Hematopoietic multipotent progenitor cell treated with erythropoietin and hydrocortisone succinate and interleukin-3 and kit ligand, for 15 days (in vitro differentiated cells): ENCODE data around the gene PPP1R1C.
"Not testable (repeated sequence)": the region's sequence is repeated elsewhere in the genome, so short reads cannot be mapped to it uniquely, and the experiment has no call there.

Experiments
- DNase-seq: peaks from one replicate; pipeline ENCODE4 v3.0.0-alpha.2; 2015; ENCODE audit warnings: low spot score

PPP1R1C gene

DNA sequence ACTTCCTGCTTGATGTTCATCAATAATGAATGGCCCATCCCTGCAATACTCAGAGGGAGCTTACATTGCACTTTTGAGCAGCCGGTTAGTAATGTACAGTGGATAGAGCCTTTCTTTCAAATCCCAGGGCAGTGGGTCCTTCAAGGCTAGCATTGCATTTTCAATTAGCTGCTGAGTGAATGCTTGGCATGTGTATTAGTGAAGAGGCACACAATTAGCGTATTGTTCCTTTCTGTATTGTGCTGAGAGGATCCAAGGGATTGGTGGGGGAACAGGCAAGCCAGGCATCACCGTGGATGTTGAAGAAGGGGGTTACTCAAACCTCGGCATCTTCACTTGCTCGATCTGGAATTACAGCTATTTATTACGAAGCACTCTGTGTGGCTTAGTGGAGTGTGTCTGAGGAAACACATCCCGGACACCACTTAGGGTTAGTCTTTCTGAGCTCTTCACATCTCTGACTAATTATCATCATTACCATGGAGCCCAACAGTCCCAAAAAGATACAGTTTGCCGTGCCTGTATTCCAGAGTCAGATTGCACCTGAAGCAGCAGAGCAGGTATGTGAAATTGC is at the start of gene PPP1R1C:
TSS of gene PPP1R1C (plus strand) at position 222 of the 574 bp plus-strand sequence. CDS start at position 480, 258 bp downstream.
- no peak for DNase-seq

DNA sequence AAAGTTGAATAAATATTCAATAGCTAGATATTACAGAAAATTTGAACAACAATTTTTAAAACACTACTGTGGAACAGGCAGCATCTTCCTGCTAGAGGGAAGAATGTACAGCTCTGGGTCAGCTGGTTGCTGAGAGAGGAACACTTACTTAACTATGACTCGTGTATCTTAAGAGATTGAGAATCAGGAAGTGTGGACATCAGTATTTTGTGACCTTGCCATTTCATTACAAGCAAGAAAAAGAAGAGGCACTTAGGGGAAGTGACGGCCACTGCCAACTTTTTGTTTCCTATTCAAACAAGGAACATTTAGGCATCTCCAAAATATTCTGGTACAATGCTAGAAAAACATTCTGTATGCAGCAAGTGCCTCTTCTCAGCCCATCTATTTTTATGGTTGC is 48.2 kb upstream of the PPP1R1C start:
- DNase-seq, result no peak

GRCh38 chr2:181943411-181944124 is 42.1 kb upstream of the PPP1R1C start:
- no peak for DNase-seq

- no peak for DNase-seq
Observed at GRCh38 chr2:181944164-181944913, 41.3 kb upstream of the PPP1R1C start.

GRCh38 chr2:181944914-181945291 is 40.8 kb upstream of the PPP1R1C start:
- no peak for DNase-seq

- no peak for DNase-seq
Observed at GRCh38 chr2:181946444-181947127, 39.1 kb upstream of the PPP1R1C start.

DNA sequence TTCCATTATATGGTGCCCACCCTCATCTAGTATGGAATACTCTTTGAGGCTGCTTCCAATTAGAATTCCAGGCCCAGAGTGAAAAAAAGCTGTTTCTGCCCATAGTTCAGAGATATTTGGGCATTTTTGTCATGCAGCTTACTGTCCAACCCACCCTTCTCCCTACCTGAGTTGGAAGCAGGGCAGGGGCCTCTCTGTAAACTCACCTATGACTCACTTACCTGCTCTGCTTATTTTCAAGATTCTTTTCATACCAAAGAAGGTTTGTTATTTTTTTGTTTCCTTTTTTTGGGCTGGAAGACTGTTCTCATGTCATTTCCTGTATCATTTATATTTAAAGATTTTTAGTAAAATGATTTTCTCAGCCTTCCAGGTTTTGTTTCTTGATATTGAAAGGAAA is 38.4 kb upstream of the PPP1R1C start:
- DNase-seq, result no peak

DNA sequence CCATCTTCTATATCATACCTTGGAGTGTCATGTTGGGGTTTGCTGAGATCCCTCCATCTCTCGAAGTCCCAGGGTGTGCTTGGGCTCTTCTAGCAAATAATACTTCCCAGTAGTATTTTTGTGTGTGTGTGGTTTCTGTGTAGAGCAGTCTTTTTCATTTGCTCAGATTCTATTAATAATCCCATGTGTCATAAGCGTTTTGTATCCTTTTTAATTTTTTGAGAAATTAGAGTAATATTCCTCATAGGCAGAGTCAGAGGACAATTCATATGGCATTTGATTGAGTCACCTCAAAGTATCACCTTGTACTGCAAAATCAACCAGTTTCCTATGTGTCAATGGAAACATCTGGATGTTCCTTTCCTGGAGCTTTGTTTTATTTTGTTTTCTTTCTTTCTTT is 37.4 kb upstream of the PPP1R1C start:
- DNase-seq, result no peak

DNA sequence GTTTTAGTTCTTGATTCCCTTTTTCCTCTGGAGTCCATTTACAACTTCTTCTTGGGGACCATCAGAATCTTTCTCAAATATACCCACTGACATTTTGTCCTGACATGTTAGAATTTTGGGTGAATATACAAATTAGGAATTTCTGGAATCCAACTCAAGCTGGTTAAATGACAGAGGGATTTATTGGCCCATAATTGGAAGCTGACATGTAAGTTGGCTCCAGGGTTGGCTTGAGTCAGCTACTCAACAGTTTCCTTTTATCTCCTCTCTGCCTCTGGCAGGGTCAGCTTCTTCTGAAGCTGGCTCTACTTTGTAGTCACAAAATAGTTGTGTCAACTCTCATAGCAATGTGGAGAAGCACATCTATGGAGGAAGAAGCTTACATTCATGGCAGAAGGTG is 36.6 kb upstream of the PPP1R1C start:
- no peak for DNase-seq

DNA sequence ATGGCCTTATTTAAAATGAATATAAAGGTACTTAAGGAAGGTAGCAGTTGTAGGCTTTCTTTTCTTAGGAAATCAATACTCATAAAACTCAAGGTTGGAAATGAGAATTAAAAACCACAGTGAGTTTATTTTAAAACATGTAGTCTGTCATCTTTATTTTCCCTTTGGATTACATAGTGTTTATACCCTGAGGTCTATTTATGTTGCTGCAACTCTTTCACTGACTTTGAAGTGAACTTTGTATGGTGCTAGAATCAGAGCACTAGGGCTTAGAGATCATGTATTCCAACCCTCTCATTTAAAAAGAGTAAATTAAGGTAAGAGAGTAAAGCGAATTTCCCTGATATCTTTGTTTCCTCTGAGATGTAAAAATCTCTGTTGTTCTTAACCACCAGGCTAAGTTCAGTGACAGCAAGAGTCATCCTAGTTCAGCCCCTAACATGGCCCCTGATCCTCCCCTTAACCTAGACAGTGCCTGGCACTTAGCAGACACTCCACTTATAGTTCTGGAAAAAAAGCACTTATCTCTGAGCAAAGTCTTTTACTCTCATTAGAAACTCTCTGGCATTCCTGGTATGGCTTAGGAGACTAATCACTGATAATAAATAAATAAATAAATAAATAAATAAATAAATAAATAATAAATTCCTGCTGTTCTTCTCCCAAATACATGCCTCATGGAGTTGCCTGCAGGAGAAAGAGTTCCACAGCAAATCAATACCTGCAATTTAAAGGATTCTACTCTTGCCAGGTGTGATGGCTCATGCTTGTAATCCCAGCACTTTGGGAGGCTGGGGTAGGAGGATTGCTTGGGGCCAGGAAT is 33.0 kb upstream of the PPP1R1C start:
- no peak for DNase-seq

DNA sequence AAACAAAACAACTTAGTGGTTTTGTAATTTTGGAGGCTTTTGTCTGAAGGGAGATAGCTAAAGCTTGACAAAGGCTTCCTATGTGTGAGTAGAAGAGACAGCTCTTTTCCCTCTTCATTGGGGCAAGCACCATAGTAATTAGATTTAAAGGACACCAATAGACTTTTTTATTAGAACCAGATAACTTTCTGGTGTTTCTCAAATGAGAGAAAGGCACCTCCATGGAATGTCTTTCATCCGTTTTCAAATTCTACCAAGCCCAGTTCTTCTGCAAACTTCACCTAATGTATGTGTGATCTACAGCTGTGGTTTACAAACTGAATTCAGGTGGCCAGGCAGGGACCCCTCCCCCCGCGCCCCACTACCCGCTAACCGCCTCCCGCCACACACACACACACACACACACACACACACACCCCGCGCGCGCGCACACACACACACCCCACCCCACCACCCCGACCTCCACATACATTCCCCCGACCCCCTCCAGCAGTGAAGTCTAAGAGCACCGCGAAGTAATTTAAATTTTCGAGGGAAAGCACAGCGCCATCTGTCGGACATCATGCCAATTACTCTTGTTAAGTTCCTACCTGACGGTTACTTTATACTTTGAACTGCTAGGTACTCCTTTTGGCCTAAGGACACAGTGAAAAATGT is 31.6 kb upstream of the PPP1R1C start:
- DNase-seq, result peak; percentile 58

- no peak for DNase-seq
Observed at GRCh38 chr2:181954538-181954883, 31.1 kb upstream of the PPP1R1C start.

DNA sequence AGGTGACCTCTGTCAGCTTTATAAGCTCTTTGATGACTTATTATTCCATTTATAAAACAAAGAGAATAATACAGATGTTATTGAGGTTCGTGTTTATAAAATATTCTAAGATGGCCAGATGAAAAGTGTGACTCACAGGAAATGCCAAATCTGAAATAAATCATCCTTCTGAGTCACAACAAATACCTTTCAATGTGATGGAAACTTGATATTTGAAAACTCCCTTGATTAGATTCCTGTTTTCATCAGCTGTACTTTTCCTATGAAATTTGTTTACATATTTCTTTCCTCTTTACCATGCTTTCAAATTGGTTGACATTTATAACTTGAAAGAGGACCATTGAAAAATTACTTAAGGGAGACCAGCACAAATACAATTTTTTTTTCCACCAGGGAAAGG is 30.6 kb upstream of the PPP1R1C start:
- no peak for DNase-seq

DNA sequence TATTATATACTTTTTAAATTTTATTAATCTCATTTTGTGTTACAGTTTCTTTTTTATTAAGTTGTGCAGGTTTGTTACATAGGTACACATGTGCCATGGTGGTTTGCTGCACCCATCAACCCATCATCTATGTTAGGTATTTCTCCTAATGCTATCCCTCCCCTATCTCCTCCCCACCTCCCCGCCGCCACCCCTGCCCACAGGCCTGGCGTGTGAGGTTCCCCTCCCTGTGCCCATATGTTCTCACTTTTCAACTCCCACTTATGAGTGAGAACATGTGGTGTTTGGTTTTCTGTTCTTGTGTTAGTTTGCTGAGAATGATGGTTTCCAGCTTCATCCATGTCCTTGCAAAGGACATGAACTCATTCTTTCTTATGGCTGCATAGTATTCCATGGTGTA is 29.8 kb upstream of the PPP1R1C start:
- not testable (repeated sequence) for DNase-seq

- DNase-seq, result no peak
Observed at GRCh38 chr2:181957668-181958067, 28.0 kb upstream of the PPP1R1C start.

DNA sequence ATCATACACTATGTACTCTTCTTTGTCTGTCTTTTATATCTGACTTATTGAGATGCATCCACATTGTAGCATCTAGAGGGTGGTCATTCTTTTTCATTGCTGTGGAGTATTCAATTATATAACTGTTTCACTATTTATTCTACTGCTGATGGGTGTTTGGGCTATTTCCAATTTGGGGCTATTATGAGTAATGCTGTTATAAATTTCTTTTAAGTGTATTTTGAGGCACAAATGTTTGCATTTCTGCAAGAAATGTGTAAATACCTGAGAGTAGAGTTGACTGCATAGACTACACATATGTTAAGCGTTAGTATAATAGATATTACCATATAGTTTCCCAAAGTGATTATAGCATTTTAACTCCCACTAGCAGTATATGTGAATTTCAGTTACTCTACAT is 26.9 kb upstream of the PPP1R1C start:
- DNase-seq, result no peak

DNA sequence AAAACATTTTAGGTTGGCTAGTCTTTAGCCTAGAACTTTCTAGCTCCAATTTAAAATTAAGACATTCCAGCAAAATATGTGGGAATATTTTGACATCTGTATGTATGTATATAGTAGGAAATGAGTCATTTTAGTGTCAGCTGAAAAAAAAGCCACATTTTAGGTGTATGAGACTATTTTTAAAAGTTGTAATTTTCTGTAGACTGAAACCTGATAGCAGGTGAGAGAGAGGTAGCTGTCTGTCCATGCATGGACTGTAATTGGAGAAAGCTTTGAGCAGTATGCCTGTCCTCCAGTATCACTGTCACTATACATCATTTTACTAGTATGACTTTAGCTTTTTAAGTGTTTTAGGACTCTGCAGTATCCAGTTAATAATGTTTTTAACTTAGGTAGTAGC is 26.1 kb upstream of the PPP1R1C start:
- no peak for DNase-seq

DNA sequence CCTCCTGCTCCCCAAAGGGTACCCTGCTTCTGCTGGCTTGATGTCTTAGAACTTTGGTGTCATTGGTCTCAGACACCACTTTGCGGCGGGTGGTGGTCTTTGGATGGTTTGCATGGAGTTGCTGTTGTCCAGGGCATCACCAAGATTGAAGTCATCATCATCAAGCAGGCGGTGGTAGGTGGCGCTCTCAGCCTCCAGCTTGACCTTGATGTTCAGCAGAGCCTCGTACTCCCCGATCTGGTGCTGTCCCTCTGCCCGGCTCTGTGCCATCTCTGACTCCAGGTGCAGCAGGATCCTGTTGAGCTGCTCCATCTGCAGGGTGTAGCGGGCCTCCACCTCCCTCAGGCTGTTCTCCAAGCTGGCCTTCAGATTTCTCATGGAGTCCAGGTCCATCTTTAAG is 24.5 kb upstream of the PPP1R1C start:
- DNase-seq, result not testable (repeated sequence)

GRCh38 chr2:181962142-181962541 is 23.5 kb upstream of the PPP1R1C start:
- DNase-seq, result no peak

GRCh38 chr2:181970160-181970794 is 15.4 kb upstream of the PPP1R1C start:
- no peak for DNase-seq

DNA sequence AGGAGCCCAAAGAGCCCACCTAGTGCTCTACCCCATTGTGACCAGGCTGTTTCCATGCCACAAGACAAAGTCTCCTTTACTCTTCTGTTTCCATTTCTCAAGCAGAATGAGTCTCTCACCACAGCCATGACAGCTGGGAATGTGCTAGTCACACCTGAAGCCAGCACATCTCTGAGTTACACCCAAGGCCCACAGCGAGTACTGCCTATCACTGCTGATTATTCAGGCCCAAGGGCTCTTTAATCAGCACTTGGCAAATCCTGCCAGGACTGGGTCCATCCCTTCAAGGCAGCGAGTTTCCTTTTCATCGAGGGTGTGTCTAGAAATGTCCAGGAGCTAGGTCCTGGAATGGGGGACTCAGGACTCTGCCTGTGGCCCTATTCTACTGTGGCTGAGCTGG is 14.6 kb upstream of the PPP1R1C start:
- DNase-seq, result no peak
